GM12878 (cell line): ENCODE measurements around the gene EXO1. TPM values are rescaled to one million over a fixed set of nuclear protein-coding genes. Genes with fewer than 3 reads are reported as not detected.

Experiments used
- ATAC-seq: fragments of 200-7000 bp; cut with Tn5 transposase; 3 replicates; pipeline ENCODE4 v1.9.1; 2020; ENCODE audit warnings: mild to moderate bottlenecking, moderate library complexity
- BruUV-seq: library from RNA; stranded (reverse); fragments of 400-500 nt; replicated peaks from 2 replicates; lab custom pipeline; 2021; lab: Mats Ljungman, UMichigan
- CTCF ChIA-PET: fragments of 300-600 bp; sonication (Branson Sonifier 250); formaldehyde crosslinking; extraction: SDS; loops from one replicate; lab custom pipeline; 2021; ENCODE audit warnings: inconsistent platforms; lab: Yijun Ruan, JAX
- POLR2A ChIA-PET: fragments of 350-600 bp; formaldehyde crosslinking; extraction: SDS; loops from one replicate; lab custom pipeline; 2021; ENCODE audit warnings: inconsistent platforms; lab: Charles Lee
- RAD21 ChIA-PET: fragments of 300-600 bp; sonication (Branson Sonifier 250); formaldehyde crosslinking; loops from one replicate; lab custom pipeline; 2023; ENCODE audit warnings: antibody characterized with exemption; ENCODE audit not compliant: unreplicated experiment; lab: Charles Lee
- SMC1A ChIA-PET: fragments of 300-600 bp; sonication (Branson Sonifier 250); formaldehyde crosslinking; loops from one replicate; lab custom pipeline; 2023; ENCODE audit not compliant: unreplicated experiment, uncharacterized antibody; lab: Charles Lee
- DNase-seq: peaks from one replicate; pipeline ENCODE4 v3.0.0-alpha.2; 2011; ENCODE audit warnings: low read depth, low spot score
- FAIRE-seq: peaks from 3 replicates; lab custom pipeline; 2011; peaks lifted over from hg19 to GRCh38; lab: Jason Lieb, UNC
- H2AFZ ChIP-seq: 2 replicates; pipeline ENCODE4 v1.6.0; 2011; ENCODE audit warnings: low read depth, low read length, control low read depth; ENCODE audit not compliant: control insufficient read depth
- H3K27ac ChIP-seq: 2 replicates; pipeline ENCODE4 v1.5.1; 2011; ENCODE audit warnings: control low read depth; ENCODE audit not compliant: control insufficient read depth, insufficient read depth
- H3K27me3 ChIP-seq, 2 experiments: replicated peaks in 1 of 2; 2 replicates each; pipeline versions ENCODE4 v1.6.0 to v1.6.1; 2011; ENCODE audit warnings: low read length in 1 of 2; ENCODE audit not compliant: control insufficient read depth in 2 of 2, insufficient read depth in 2 of 2
- H3K36me3 ChIP-seq, 2 experiments: 2 replicates each; pipeline ENCODE4 v1.5.1; 2011; ENCODE audit warnings: low read length in 1 of 2; ENCODE audit not compliant: control insufficient read depth in 2 of 2, insufficient read depth in 2 of 2
- H3K4me1 ChIP-seq: 2 replicates; pipeline ENCODE4 v1.6.1; 2011; ENCODE audit warnings: mild to moderate bottlenecking, low read length, moderate library complexity, mixed read lengths; ENCODE audit not compliant: control insufficient read depth, insufficient read depth
- H3K4me2 ChIP-seq: 2 replicates; pipeline ENCODE4 v1.6.0; 2011; ENCODE audit warnings: control low read depth; ENCODE audit not compliant: control insufficient read depth, insufficient read depth
- H3K4me3 ChIP-seq: fragments of 200-600 bp; sonication (generic); 2 replicates; pipeline ENCODE4 v1.5.1; 2016
- H3K79me2 ChIP-seq: 2 replicates; pipeline ENCODE4 v1.6.0; 2011; ENCODE audit warnings: low read length; ENCODE audit not compliant: control insufficient read depth, insufficient read depth
- H3K9ac ChIP-seq: 2 replicates; pipeline ENCODE4 v1.8.0; 2011; ENCODE audit warnings: low read length, control low read depth, mixed read lengths; ENCODE audit not compliant: control insufficient read depth, insufficient read depth
- H3K9me3 ChIP-seq: replicated peaks from 3 replicates; pipeline ENCODE4 v1.5.1; 2011; ENCODE audit warnings: mild to moderate bottlenecking, low read length; ENCODE audit not compliant: control insufficient read depth, insufficient read depth
- H4K20me1 ChIP-seq: 2 replicates; pipeline ENCODE4 v1.6.0; 2011; ENCODE audit not compliant: control insufficient read depth, insufficient read depth
- BACH1 ChIP-seq: fragments of 450-650 bp; IDR thresholded peaks from 2 replicates; pipeline ENCODE4 v1.6.1; 2017; ENCODE audit warnings: mild to moderate bottlenecking, borderline replicate concordance
- CEBPB ChIP-seq, 2 experiments: fragments of 150-350 bp in 1 of 2; IDR thresholded peaks; 2 replicates each; pipeline ENCODE4 v1.6.1; 2012 to 2014; ENCODE audit warnings: low read depth in 2 of 2, low read length in 2 of 2, borderline replicate concordance in 1 of 2, inconsistent platforms in 1 of 2
- KLF5 ChIP-seq: fragments of 450-650 bp; IDR thresholded peaks from 2 replicates; pipeline ENCODE4 v1.6.1; 2014; ENCODE audit warnings: mild to moderate bottlenecking; ENCODE audit not compliant: partially characterized antibody
- MYC ChIP-seq: IDR thresholded peaks from 2 replicates; pipeline ENCODE4 v1.6.1; 2011; ENCODE audit warnings: mild to moderate bottlenecking, low read length, moderate library complexity, inconsistent platforms; ENCODE audit not compliant: insufficient read depth, insufficient replicate concordance, insufficient read length, severe bottlenecking
- NFYB ChIP-seq: IDR thresholded peaks from 2 replicates; pipeline ENCODE4 v1.6.1; 2011; ENCODE audit warnings: low read depth, mild to moderate bottlenecking, low read length, improper control_type of control experiment, moderate library complexity; ENCODE audit not compliant: insufficient read depth
- PAX5 ChIP-seq: IDR thresholded peaks from 2 replicates; pipeline ENCODE4 v1.6.1; 2011; ENCODE audit warnings: low read depth, low read length, borderline replicate concordance
- PAX8 ChIP-seq: fragments of 450-650 bp; IDR thresholded peaks from 2 replicates; pipeline ENCODE4 v1.6.1; 2017; ENCODE audit warnings: mild to moderate bottlenecking, moderate library complexity
- SREBF1 ChIP-seq: IDR thresholded peaks from 2 replicates; pipeline ENCODE4 v1.6.1; 2012; ENCODE audit warnings: mild to moderate bottlenecking, low read length
- TCF7 ChIP-seq: IDR thresholded peaks from 2 replicates; pipeline ENCODE4 v1.6.1; 2014; ENCODE audit warnings: antibody characterized with exemption, borderline replicate concordance
- WRNIP1 ChIP-seq: IDR thresholded peaks from 2 replicates; pipeline ENCODE4 v1.6.1; 2011; ENCODE audit warnings: low read depth, low read length, improper control_type of control experiment, borderline replicate concordance
- WGBS: methylation state at CpG from one replicate; pipeline ENCODE4 v1.1.6; 2016; ENCODE audit warnings: low lambda C conversion rate; ENCODE audit not compliant: insufficient replicate concordance, insufficient coverage; ENCODE audit errors: missing lambda C conversion rate; 5-methylcytosine and 5-hydroxymethylcytosine counted together
- in situ Hi-C: fragments of 300-500 bp; cut with MboI; formaldehyde crosslinking; loops from 9 replicates; pipeline ENCODE4 v1.14.3; 2018; ENCODE audit warnings: mixed read lengths
- intact Hi-C: fragments of 100-400 bp; cut with micrococcal nuclease; formaldehyde crosslinking; loops from one replicate; pipeline ENCODE4 v1.14.2; 2022; ENCODE audit not compliant: unreplicated experiment
- polyA plus RNA-seq, 11 experiments: library from polyadenylated mRNA; depleted of rRNA in 4 of 11; unstranded in 6 of 11; stranded (reverse) in 5 of 11; fragments of >200 nt; fragmentation: Nextera tagmentation in 4 of 11; fragmentation: Illumina TruSeq in 1 of 11; extraction: Ambion mirVana in 4 of 11; extraction: Trizol in 1 of 11; gene quantifications; 1 replicate in 1 of 11; 2 replicates in 10 of 11; pipeline versions ENCODE4 v1.2.1 to v1.2.3, GENCODE V29; 2011 to 2016; ENCODE audit warnings: inconsistent platforms in 2 of 11, missing spikeins in 2 of 11, low read depth in 1 of 11
- total RNA-seq, 4 experiments: library from RNA; depleted of rRNA in 3 of 4; stranded (reverse); fragments of >200 nt in 3 of 4; fragmentation: Illumina TruSeq in 1 of 4; extraction: Trizol in 1 of 4; gene quantifications; 2 replicates each; pipeline versions ENCODE4 v1.2.1 to v1.2.3, GENCODE V29; 2013 to 2021
- TF ChIP-seq, protein P1 (sequence below): fragments of 450-650 bp; conservative IDR thresholded peaks from 2 replicates; pipeline ENCODE4 v1.6.1; 2017; ENCODE audit warnings: mild to moderate bottlenecking, moderate library complexity
- TF ChIP-seq, protein P2 (sequence below): fragments of 450-650 bp; IDR thresholded peaks from 2 replicates; pipeline ENCODE4 v1.6.1; 2016; ENCODE audit warnings: mild to moderate bottlenecking, moderate library complexity, borderline replicate concordance
- TF ChIP-seq, protein P3 (sequence below): fragments of 450-650 bp; IDR thresholded peaks from 2 replicates; pipeline ENCODE4 v1.6.1; 2017; ENCODE audit warnings: mild to moderate bottlenecking
- TF ChIP-seq, protein P4 (sequence below): IDR thresholded peaks from 2 replicates; pipeline ENCODE4 v1.6.1; 2012; ENCODE audit warnings: low read depth, low read length, improper control_type of control experiment

The EXO1 gene
- total and polyA plus RNA-seq, 10 of the 15 experiments (the other 5 are each of a cell fraction or from before 2014, with no cell fraction given), result 8.7 to 43.4 (median 30.6) TPM

DNA sequence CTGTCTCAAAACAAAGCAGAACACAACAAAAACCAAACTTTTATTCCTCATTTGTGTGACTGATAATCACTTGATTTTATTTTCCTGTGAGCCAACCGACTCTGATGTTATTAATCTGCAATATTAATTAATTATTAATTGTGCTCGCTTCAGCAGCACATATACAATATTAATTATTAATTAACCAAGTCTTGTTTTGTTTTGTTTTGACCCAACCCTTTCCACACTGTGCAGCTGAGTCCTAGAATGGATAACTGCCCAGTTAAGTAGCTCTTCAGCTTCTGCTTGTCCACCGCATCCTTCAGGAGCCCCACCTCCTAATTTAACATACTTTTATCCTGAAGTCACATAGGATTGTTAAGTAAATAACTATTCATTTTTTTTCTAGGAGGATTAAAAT, 47.4 kb upstream of the EXO1 start:
- H3K4me2 ChIP-seq, result no peak overlapping the region
- no peak overlapping the region for H3K9ac ChIP-seq
- no peak overlapping the region for H2AFZ ChIP-seq
- H3K4me1 ChIP-seq, result no peaks in the 10 kb centered on the region
- ChIA-PET SMC1A (no interaction called here), POLR2A (no interaction called here), RAD21 (no interaction called here), CTCF (interaction anchor here (0.6 kb wide), 1 partner anchor 665 kb away, joined by 3 read pairs; no protein-coding TSS in a partner anchor)
- in situ Hi-C loops (no loop called here), intact Hi-C loops (no loop called here)
- 32% methylated on average over 3 of the region's 3 CpGs for WGBS
- H3K4me3 ChIP-seq, result no peak overlapping the region
- H3K36me3 ChIP-seq, result no peaks in the 10 kb centered on the region
- ATAC-seq, result no peak
- H3K27ac ChIP-seq, result no peak overlapping the region
- no TSS peak for BruUV-seq
- H3K27me3 ChIP-seq, result no peaks in the 10 kb centered on the region
- H4K20me1 ChIP-seq, result no peaks in the 10 kb centered on the region
- H3K79me2 ChIP-seq, result no peaks in the 10 kb centered on the region
- no peak for TF ChIP-seq PAX8
- TF ChIP-seq, protein P1, sequence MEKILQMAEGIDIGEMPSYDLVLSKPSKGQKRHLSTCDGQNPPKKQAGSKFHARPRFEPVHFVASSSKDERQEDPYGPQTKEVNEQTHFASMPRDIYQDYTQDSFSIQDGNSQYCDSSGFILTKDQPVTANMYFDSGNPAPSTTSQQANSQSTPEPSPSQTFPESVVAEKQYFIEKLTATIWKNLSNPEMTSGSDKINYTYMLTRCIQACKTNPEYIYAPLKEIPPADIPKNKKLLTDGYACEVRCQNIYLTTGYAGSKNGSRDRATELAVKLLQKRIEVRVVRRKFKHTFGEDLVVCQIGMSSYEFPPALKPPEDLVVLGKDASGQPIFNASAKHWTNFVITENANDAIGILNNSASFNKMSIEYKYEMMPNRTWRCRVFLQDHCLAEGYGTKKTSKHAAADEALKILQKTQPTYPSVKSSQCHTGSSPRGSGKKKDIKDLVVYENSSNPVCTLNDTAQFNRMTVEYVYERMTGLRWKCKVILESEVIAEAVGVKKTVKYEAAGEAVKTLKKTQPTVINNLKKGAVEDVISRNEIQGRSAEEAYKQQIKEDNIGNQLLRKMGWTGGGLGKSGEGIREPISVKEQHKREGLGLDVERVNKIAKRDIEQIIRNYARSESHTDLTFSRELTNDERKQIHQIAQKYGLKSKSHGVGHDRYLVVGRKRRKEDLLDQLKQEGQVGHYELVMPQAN, result no peak
- no peak for TF ChIP-seq MYC
- TF ChIP-seq NFYB, result no peak
- TF ChIP-seq TCF7, result no peak
- no peak for TF ChIP-seq BACH1
- TF ChIP-seq, protein P2, sequence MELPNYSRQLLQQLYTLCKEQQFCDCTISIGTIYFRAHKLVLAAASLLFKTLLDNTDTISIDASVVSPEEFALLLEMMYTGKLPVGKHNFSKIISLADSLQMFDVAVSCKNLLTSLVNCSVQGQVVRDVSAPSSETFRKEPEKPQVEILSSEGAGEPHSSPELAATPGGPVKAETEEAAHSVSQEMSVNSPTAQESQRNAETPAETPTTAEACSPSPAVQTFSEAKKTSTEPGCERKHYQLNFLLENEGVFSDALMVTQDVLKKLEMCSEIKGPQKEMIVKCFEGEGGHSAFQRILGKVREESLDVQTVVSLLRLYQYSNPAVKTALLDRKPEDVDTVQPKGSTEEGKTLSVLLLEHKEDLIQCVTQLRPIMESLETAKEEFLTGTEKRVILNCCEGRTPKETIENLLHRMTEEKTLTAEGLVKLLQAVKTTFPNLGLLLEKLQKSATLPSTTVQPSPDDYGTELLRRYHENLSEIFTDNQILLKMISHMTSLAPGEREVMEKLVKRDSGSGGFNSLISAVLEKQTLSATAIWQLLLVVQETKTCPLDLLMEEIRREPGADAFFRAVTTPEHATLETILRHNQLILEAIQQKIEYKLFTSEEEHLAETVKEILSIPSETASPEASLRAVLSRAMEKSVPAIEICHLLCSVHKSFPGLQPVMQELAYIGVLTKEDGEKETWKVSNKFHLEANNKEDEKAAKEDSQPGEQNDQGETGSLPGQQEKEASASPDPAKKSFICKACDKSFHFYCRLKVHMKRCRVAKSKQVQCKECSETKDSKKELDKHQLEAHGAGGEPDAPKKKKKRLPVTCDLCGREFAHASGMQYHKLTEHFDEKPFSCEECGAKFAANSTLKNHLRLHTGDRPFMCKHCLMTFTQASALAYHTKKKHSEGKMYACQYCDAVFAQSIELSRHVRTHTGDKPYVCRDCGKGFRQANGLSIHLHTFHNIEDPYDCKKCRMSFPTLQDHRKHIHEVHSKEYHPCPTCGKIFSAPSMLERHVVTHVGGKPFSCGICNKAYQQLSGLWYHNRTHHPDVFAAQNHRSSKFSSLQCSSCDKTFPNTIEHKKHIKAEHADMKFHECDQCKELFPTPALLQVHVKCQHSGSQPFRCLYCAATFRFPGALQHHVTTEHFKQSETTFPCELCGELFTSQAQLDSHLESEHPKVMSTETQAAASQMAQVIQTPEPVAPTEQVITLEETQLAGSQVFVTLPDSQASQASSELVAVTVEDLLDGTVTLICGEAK, result no peak
- TF ChIP-seq SREBF1, result no peak
- TF ChIP-seq PAX5, result no peak
- TF ChIP-seq KLF5, result no peak
- TF ChIP-seq, protein P3, sequence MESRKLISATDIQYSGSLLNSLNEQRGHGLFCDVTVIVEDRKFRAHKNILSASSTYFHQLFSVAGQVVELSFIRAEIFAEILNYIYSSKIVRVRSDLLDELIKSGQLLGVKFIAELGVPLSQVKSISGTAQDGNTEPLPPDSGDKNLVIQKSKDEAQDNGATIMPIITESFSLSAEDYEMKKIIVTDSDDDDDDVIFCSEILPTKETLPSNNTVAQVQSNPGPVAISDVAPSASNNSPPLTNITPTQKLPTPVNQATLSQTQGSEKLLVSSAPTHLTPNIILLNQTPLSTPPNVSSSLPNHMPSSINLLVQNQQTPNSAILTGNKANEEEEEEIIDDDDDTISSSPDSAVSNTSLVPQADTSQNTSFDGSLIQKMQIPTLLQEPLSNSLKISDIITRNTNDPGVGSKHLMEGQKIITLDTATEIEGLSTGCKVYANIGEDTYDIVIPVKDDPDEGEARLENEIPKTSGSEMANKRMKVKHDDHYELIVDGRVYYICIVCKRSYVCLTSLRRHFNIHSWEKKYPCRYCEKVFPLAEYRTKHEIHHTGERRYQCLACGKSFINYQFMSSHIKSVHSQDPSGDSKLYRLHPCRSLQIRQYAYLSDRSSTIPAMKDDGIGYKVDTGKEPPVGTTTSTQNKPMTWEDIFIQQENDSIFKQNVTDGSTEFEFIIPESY, result no peak
- no peak for TF ChIP-seq WRNIP1
- no peak for TF ChIP-seq CEBPB (IDR thresholded peaks at IDR 0.05; ENCODE audit: borderline replicate concordance in 1 of 2, low read depth in 2 of 2, low read length in 2 of 2)
- TF ChIP-seq, protein P4, sequence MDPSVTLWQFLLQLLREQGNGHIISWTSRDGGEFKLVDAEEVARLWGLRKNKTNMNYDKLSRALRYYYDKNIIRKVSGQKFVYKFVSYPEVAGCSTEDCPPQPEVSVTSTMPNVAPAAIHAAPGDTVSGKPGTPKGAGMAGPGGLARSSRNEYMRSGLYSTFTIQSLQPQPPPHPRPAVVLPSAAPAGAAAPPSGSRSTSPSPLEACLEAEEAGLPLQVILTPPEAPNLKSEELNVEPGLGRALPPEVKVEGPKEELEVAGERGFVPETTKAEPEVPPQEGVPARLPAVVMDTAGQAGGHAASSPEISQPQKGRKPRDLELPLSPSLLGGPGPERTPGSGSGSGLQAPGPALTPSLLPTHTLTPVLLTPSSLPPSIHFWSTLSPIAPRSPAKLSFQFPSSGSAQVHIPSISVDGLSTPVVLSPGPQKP, result no peak
- DNase-seq, result no peak
- FAIRE-seq, result no peak
- no peaks in the 10 kb centered on the region for H3K9me3 ChIP-seq
